Activated T-cell treated with anti-CD3 and anti-CD28 coated beads, Interleukin-2, amount 50 U/mL, for 48 hours (primary cell): Measurements from ENCODE around the gene NPPC.
"Not testable (repeated sequence)": the region's sequence is repeated elsewhere in the genome, so short reads cannot be mapped to it uniquely, and the experiment has no call there.

Experiments
- DNase-seq, 2 experiments: peaks; one replicate each; pipeline ENCODE4 v3.0.0-alpha.2; 2020

Gene NPPC

GRCh38 chr2:231919341-231920035, 6.7 kb downstream of the NPPC start:
- DNase-seq, result no peak

- no peak for DNase-seq
Measured at GRCh38 chr2:231918501-231919330, 7.5 kb downstream of the NPPC start.

- DNase-seq, result no peak
Measured at GRCh38 chr2:231917280-231918066, 8.7 kb downstream of the NPPC start.

- DNase-seq, result no peak
Measured at GRCh38 chr2:231914077-231914690, 12.0 kb downstream of the NPPC start.

GRCh38 chr2:231911381-231911780, 14.8 kb downstream of the NPPC start:
- DNase-seq, result no peak

GRCh38 chr2:231910771-231911170, 15.4 kb downstream of the NPPC start:
- DNase-seq, result no peak

- not testable (repeated sequence) for DNase-seq
Measured at GRCh38 chr2:231910161-231910560, 16.0 kb downstream of the NPPC start.

- DNase-seq, result no peak
Measured at GRCh38 chr2:231909631-231910030, 16.6 kb downstream of the NPPC start.

- DNase-seq, result no peak
Measured at GRCh38 chr2:231908584-231908983, 17.6 kb downstream of the NPPC start.

- no peak for DNase-seq
Measured at GRCh38 chr2:231907765-231908164, 18.4 kb downstream of the NPPC start.

- no peak for DNase-seq
Measured at GRCh38 chr2:231905026-231905425, 21.2 kb downstream of the NPPC start.

GRCh38 chr2:231904161-231904611, 22.0 kb downstream of the NPPC start:
- no peak for DNase-seq

GRCh38 chr2:231902598-231902997, 23.6 kb downstream of the NPPC start:
- no peak for DNase-seq

GRCh38 chr2:231900972-231901371, 25.2 kb downstream of the NPPC start:
- no peak for DNase-seq

- DNase-seq, result peak; percentile 79 to 84
Measured at GRCh38 chr2:231900486-231900942, 25.7 kb downstream of the NPPC start.

- DNase-seq, result no peak
Measured at GRCh38 chr2:231894566-231895380, 31.4 kb downstream of the NPPC start.

- no peak for DNase-seq
Measured at GRCh38 chr2:231891514-231891905, 34.7 kb downstream of the NPPC start.

- no peak for DNase-seq
Measured at GRCh38 chr2:231890896-231891513, 35.2 kb downstream of the NPPC start.

- no peak for DNase-seq
Measured at GRCh38 chr2:231887756-231888155, 38.4 kb downstream of the NPPC start.

GRCh38 chr2:231886071-231886681, 40.0 kb downstream of the NPPC start:
- no peak for DNase-seq
